ENCODE data around the gene ZNF236. TPM values are rescaled to one million over a fixed set of nuclear protein-coding genes. Genes with fewer than 3 reads are reported as not detected.

ZNF236 gene
- total and polyA plus RNA-seq, 2 of the 8 experiments (the other 6 are each of a cell fraction or from before 2014, with no cell fraction given) = 6.7 to 14.5 TPM

GRCh38 chr18:76824754-76825153 lies 2.4 kb downstream of the ZNF236 start:
- H3K9me3 ChIP-seq (ENCODE audit: insufficient read depth in 2 of 2, low read depth in 1 of 2, low read length in 1 of 2) = no peaks in the 10 kb centered on the region
- POLR2A ChIA-PET (ENCODE audit: partially characterized antibody) = no interaction called here

More at GRCh38 chr18:76824754-76825153, 2.4 kb downstream of the ZNF236 start:
- 82% methylated on average over 5 of the region's 5 CpGs; no CpG with 5 or more reads in 1 of the 2 experiments for WGBS, 2 experiments (ENCODE audit: extremely low coverage in 1 of 2, insufficient coverage in 1 of 2, insufficient read length in 1 of 2, insufficient replicate concordance in 2 of 2, low coverage in 1 of 2, low lambda C conversion rate in 2 of 2, missing lambda C conversion rate in 1 of 2)
- H3K79me2 ChIP-seq (ENCODE audit: control insufficient read depth in 1 of 2, insufficient read depth in 2 of 2, low read length in 2 of 2) = peaks cover 0 to 52% of the 10 kb centered on the region in 2 experiments; a peak in 2 of 4 replicates
- DNase-seq (ENCODE audit: low read depth in 1 of 2, low spot score in 2 of 2) (peak in 1 of 2 experiments; percentile 33), FAIRE-seq (no peak)
- H4K8ac ChIP-seq (ENCODE audit: extremely low read depth, insufficient read depth, low read length) = no peak overlapping the region
- no peak overlapping the region for H3K14ac ChIP-seq (ENCODE audit: insufficient read length)
- no peak overlapping the region for H2BK15ac ChIP-seq (ENCODE audit: low read length)
- CTCF ChIA-PET (ENCODE audit: partially characterized antibody) = interaction anchor here (0.6 to 2.4 kb wide), 5 partner anchors 18 to 59 kb away, joined by 3 to 20 read pairs (median 5); no protein-coding TSS in a partner anchor
- H2BK5ac ChIP-seq (ENCODE audit: low read depth, low read length) = no peak overlapping the region
- H3K27ac ChIP-seq (ENCODE audit: low read depth, low read length) = no peak overlapping the region
- H3K27me3 ChIP-seq (replicated peaks in 1 of 4; ENCODE audit: control insufficient read depth in 3 of 4, extremely low read depth in 1 of 4, insufficient read depth in 3 of 4, low read length in 3 of 4) = no peaks in the 10 kb centered on the region
- H2AK5ac ChIP-seq (ENCODE audit: low read depth, low read length) = no peak overlapping the region
- H3K23me2 ChIP-seq (ENCODE audit: low read depth, low read length) = peaks cover 10% of the 10 kb centered on the region; the same call in 1 of the 2 replicates
- H3K4me3 ChIP-seq (ENCODE audit: extremely low read depth in 1 of 4, insufficient read depth in 2 of 4, low read depth in 3 of 4, low read length in 4 of 4) = no peak overlapping the region
- no peak overlapping the region; a peak in 1 of 4 replicates for H3K4me2 ChIP-seq (ENCODE audit: insufficient read depth in 1 of 2, low read depth in 2 of 2, low read length in 2 of 2)
- H4K5ac ChIP-seq (ENCODE audit: insufficient read length, low read depth, low read length) = no peak overlapping the region
- no peak overlapping the region for H2BK12ac ChIP-seq (ENCODE audit: low read depth, low read length)
- no peak overlapping the region for H3K18ac ChIP-seq (ENCODE audit: extremely low read depth, low read length)
- H4K20me1 ChIP-seq (replicated peaks in 1 of 2; ENCODE audit: control insufficient read depth in 1 of 2, insufficient read depth in 2 of 2, low read length in 2 of 2) = peaks cover 0 to 2% of the 10 kb centered on the region in 2 experiments
- H3K79me1 ChIP-seq (ENCODE audit: low read depth, low read length) = no peaks in the 10 kb centered on the region; the same call in 1 of the 2 replicates
- H3K4ac ChIP-seq (replicated peaks; ENCODE audit: insufficient read length, low read depth, low read length) = no peak overlapping the region
- H3K56ac ChIP-seq (replicated peaks; ENCODE audit: insufficient read length, low read depth, low read length) = no peak overlapping the region
- H3K9ac ChIP-seq (replicated peaks in 1 of 4; ENCODE audit: extremely low read depth in 1 of 4, low read depth in 3 of 4, low read length in 3 of 4) = no peak overlapping the region
- H3K23ac ChIP-seq (ENCODE audit: insufficient read length) = no peak overlapping the region
- peaks cover 0 to 3% (median 0%) of the 10 kb centered on the region in 4 experiments; a peak in 1 of 8 replicates for H3K36me3 ChIP-seq (ENCODE audit: control insufficient read depth in 2 of 4, insufficient read depth in 4 of 4, low read length in 3 of 4)
- no peak overlapping the region for H2BK120ac ChIP-seq (replicated peaks; ENCODE audit: low read depth, low read length)
- no peak for TF ChIP-seq TAF7 (optimal IDR thresholded peaks at IDR 0.05; ENCODE audit: borderline replicate concordance, low read depth, low read length)
- H2AFZ ChIP-seq (ENCODE audit: low read length) = no peak overlapping the region
- no peak overlapping the region for H4K91ac ChIP-seq (replicated peaks; ENCODE audit: insufficient read length, low read length)
- no peak overlapping the region for H2BK20ac ChIP-seq (ENCODE audit: low read length)
- peaks cover 0 to 3% (median 1%) of the 10 kb centered on the region in 4 experiments; a peak in 4 of 7 replicates for H3K4me1 ChIP-seq (replicated peaks in 1 of 4; ENCODE audit: control insufficient read depth in 3 of 4, insufficient read depth in 4 of 4, low read length in 3 of 4)

Data from H1 (cell line).